MM.1S (cell line): ENCODE data around the gene ADGRD1.

Experiments used
- DNase-seq: peaks from one replicate; pipeline ENCODE4 v3.0.0-alpha.2; 2015
- H2AFZ ChIP-seq: fragments of 300-600 bp; sonication (generic); 2 replicates; pipeline ENCODE4 v1.6.0; 2016; ENCODE audit warnings: antibody characterized with exemption, low read length
- H3F3A ChIP-seq: fragments of 300-600 bp; sonication (generic); 2 replicates; pipeline ENCODE4 v1.6.1; 2016; ENCODE audit warnings: mild to moderate bottlenecking, antibody characterized with exemption, low read length, moderate library complexity, mixed read lengths; ENCODE audit not compliant: insufficient read depth
- H3K27ac ChIP-seq: fragments of 300-600 bp; sonication (generic); 2 replicates; pipeline ENCODE4 v1.5.1; 2016; ENCODE audit warnings: mild to moderate bottlenecking, low read length
- H3K27me3 ChIP-seq: fragments of 300-600 bp; sonication (generic); replicated peaks from 2 replicates; pipeline ENCODE4 v1.6.0; 2016; ENCODE audit warnings: low read length; ENCODE audit not compliant: insufficient read depth
- H3K36me3 ChIP-seq: fragments of 300-600 bp; sonication (generic); replicated peaks from 2 replicates; pipeline ENCODE4 v1.6.1; 2016; ENCODE audit warnings: mild to moderate bottlenecking, low read length, mixed read lengths; ENCODE audit not compliant: insufficient read depth
- H3K4me1 ChIP-seq: fragments of 300-600 bp; sonication (generic); 2 replicates; pipeline ENCODE4 v1.6.1; 2016; ENCODE audit warnings: low read length, mixed read lengths
- H3K4me2 ChIP-seq: fragments of 300-600 bp; sonication (generic); 2 replicates; pipeline ENCODE4 v1.6.0; 2016; ENCODE audit warnings: low read depth, low read length
- H3K4me3 ChIP-seq: fragments of 300-600 bp; sonication (generic); 2 replicates; pipeline ENCODE4 v1.5.1; 2016; ENCODE audit warnings: low read length, mixed read lengths
- H3K79me2 ChIP-seq: fragments of 300-600 bp; sonication (generic); 2 replicates; pipeline ENCODE4 v1.6.1; 2016; ENCODE audit warnings: mixed run types, low read length, mixed read lengths
- H3K9ac ChIP-seq: fragments of 300-600 bp; sonication (generic); 2 replicates; pipeline ENCODE4 v1.6.1; 2016; ENCODE audit warnings: low read length, mixed read lengths
- H3K9me2 ChIP-seq: fragments of 300-600 bp; sonication (generic); replicated peaks from 2 replicates; pipeline ENCODE4 v1.6.1; 2016; ENCODE audit warnings: mild to moderate bottlenecking, low read length, mixed read lengths; ENCODE audit not compliant: insufficient read depth
- H3K9me3 ChIP-seq: fragments of 300-600 bp; sonication (generic); replicated peaks from 2 replicates; pipeline ENCODE4 v1.6.1; 2016; ENCODE audit warnings: mild to moderate bottlenecking, low read length, mixed read lengths; ENCODE audit not compliant: insufficient read depth
- H4K20me1 ChIP-seq: fragments of 300-600 bp; sonication (generic); 2 replicates; pipeline ENCODE4 v1.6.1; 2016; ENCODE audit warnings: mild to moderate bottlenecking, low read length, moderate library complexity, mixed read lengths; ENCODE audit not compliant: insufficient read depth
- EZH2 ChIP-seq: fragments of 300-600 bp; sonication (generic); optimal IDR thresholded peaks from 2 replicates; pipeline ENCODE3; 2017; ENCODE audit warnings: low read depth, mild to moderate bottlenecking, antibody characterized with exemption, low read length, mixed read lengths
- EZH2phosphoT487 ChIP-seq: fragments of 300-600 bp; sonication (generic); IDR thresholded peaks from 2 replicates; pipeline ENCODE4 v1.6.1; 2018; ENCODE audit warnings: antibody characterized with exemption, low read length
- TF ChIP-seq, protein P1 (sequence below): fragments of 300-600 bp; sonication (generic); IDR thresholded peaks from 2 replicates; pipeline ENCODE4 v1.5.1; 2016; ENCODE audit warnings: antibody characterized with exemption, low read length, mixed read lengths

The ADGRD1 gene

DNA sequence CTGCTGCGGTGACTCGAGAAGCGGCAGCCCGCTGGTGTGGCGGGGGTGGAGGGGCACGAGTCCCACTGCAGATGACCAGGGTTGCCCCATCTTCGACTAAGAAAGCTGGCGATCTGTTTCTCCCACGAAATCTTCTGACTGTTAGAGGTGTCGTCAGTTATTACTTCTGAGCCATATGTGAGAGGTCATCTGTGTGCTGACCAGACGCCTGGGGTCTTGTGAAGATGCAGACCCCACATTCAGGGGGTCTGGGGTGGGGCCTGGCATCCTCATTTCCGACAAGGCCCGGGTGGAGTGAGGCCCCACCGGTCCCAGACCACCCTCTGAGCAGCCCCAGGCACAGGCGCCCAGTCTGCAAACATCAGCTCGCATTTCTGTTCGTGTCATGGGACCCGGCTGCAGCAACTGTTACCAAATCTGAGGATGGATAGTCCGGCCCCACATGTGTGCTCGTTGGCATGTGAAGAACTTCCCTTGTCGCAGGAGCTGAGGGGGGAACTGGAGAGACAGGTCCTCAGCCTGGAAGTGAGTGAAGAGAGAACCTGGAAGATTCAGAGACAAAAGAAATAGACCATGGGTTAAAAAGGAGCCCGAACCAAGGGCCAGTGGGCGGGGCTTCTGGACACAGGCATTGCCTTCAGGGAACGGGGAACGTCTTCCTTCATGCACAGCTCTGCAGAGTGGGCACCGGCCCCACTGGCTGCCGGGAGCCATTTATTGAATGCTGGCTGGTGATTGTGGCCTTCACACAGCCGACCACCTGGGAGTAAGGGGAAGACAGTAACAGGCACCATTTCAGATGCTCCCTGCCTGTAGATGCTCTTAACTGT, 135.2 kb downstream of the ADGRD1 start:
- Histone ChIP-seq H3K27ac (no peak overlapping the region), H3K36me3 (no peaks in the 10 kb centered on the region), H3K9me2 (no peaks in the 10 kb centered on the region), H3K9me3 (no peaks in the 10 kb centered on the region), H3K4me2 (no peak overlapping the region), H3K4me1 (peaks cover 5% of the 10 kb centered on the region; the same call in 1 of the 2 replicates), H4K20me1 (no peaks in the 10 kb centered on the region), H3K79me2 (no peaks in the 10 kb centered on the region), H3K27me3 (no peaks in the 10 kb centered on the region), H3K4me3 (no peak overlapping the region), H2AFZ (no peak overlapping the region), H3K9ac (no peak overlapping the region), H3F3A (no peaks in the 10 kb centered on the region)
- no peak for DNase-seq
- TF ChIP-seq EZH2phosphoT487, result no peak
- TF ChIP-seq, protein P1, sequence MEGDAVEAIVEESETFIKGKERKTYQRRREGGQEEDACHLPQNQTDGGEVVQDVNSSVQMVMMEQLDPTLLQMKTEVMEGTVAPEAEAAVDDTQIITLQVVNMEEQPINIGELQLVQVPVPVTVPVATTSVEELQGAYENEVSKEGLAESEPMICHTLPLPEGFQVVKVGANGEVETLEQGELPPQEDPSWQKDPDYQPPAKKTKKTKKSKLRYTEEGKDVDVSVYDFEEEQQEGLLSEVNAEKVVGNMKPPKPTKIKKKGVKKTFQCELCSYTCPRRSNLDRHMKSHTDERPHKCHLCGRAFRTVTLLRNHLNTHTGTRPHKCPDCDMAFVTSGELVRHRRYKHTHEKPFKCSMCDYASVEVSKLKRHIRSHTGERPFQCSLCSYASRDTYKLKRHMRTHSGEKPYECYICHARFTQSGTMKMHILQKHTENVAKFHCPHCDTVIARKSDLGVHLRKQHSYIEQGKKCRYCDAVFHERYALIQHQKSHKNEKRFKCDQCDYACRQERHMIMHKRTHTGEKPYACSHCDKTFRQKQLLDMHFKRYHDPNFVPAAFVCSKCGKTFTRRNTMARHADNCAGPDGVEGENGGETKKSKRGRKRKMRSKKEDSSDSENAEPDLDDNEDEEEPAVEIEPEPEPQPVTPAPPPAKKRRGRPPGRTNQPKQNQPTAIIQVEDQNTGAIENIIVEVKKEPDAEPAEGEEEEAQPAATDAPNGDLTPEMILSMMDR, result no peak

DNA sequence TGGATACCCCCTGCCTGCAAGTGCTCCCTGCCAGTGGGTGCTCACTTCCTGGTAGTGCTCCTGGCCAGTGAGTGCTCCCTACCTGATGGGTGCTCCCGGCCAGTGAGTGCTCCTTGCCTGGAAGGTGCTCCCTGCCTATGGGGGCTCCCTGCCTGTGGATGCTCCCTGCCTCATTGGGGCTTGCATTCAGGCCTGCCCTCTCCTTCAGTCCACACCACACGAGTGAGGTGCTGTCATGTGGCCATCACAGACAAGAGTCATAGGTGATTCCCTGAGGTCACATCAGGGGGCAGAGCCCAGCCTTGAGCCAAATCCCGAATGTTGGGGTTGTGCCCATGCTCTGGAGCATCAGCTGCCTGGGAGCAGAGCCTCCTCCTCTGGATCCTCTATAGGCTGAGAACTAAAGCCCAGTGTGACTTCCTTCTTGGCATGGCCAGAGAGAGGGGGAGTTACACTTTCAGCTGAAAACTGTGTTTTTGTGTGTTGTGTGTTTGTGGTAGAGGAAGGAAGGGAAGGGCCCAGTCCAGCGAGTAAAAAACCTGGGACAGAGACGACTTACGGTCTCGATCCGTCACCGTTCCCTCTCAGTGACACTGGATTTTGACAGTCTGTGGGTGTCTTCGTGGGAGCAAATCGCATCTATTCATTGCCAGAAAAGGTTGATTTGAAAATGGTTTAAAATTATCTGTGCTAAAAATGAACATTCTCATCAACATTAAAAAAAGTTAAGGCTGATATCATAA, 136.0 kb downstream of the ADGRD1 start:
- Histone ChIP-seq H3K79me2 (no peaks in the 10 kb centered on the region), H3K27me3 (no peaks in the 10 kb centered on the region), H3K36me3 (no peaks in the 10 kb centered on the region), H3K9me3 (no peaks in the 10 kb centered on the region), H3K9ac (no peak overlapping the region), H4K20me1 (no peaks in the 10 kb centered on the region), H3F3A (no peaks in the 10 kb centered on the region), H3K27ac (no peak overlapping the region), H2AFZ (no peak overlapping the region), H3K4me3 (no peak overlapping the region), H3K4me2 (no peak overlapping the region), H3K4me1 (peaks cover 8% of the 10 kb centered on the region; the same call in 1 of the 2 replicates), H3K9me2 (no peaks in the 10 kb centered on the region)
- no peak for DNase-seq
- TF ChIP-seq EZH2 (no peak), EZH2phosphoT487 (no peak)
- TF ChIP-seq, protein P1, result no peak

DNA sequence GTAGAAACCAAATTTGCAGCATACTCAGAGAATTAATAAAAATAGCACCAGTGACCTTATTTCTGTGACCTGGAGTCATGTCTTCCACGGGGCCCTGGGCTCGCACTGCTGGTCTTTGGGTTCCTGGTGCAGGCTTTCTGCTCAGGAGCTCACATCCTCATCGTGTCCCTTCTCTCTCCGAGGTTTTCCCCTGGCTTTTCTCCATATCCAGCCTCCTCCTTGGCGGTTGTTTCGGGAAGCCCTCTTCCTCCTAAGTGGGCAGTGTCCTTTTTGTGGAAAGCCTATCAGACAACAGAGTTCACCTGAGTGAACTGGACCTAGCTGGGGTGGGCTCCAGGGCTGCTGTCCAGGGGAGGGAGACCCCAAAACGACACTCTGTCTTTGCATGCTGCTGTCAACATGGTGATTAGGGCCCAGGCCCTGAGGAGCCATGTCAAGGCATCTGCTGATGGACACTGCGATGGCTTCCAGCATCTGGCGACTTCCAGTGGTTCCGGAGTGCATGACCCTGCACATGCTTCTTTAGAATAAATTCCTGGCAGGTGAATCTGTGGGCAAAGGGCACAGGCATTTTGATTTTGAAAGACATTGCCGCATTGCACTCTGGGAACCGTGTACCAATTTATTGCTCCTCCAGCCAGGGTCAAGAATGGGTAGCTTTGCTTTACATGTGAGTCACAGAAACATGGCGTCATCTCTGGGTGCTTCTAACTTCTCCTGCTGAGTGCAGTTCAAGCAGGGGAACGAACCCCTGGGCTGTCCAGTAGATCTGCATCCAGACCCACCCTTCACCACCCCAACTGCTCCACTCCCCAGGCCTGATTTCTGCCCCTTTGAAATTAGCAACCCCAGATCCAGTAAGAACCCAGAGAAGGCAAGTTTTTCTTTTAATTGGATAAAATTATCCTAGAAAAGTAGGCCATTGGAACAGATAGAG, 136.8 kb downstream of the ADGRD1 start:
- TF ChIP-seq, protein P1, result no peak
- TF ChIP-seq EZH2phosphoT487, result no peak
- no peak for TF ChIP-seq EZH2
- H3F3A ChIP-seq, result no peaks in the 10 kb centered on the region
- H3K27ac ChIP-seq, result no peak overlapping the region

More for the DNA sequence above, 136.8 kb downstream of the ADGRD1 start:
- Histone ChIP-seq H3K4me3 (no peak overlapping the region), H3K9me2 (no peaks in the 10 kb centered on the region), H3K9ac (no peak overlapping the region), H3K27me3 (no peaks in the 10 kb centered on the region), H3K79me2 (no peaks in the 10 kb centered on the region), H2AFZ (no peak overlapping the region), H4K20me1 (no peaks in the 10 kb centered on the region), H3K4me1 (peaks cover 8% of the 10 kb centered on the region; the same call in 1 of the 2 replicates), H3K36me3 (no peaks in the 10 kb centered on the region), H3K9me3 (no peaks in the 10 kb centered on the region), H3K4me2 (no peak overlapping the region)
- no peak for DNase-seq
